ENCODE results near the gene DYNC1I1. TPM values are rescaled to one million over a fixed set of nuclear protein-coding genes. Genes with fewer than 3 reads are reported as not detected.

Gene DYNC1I1
- total and polyA plus RNA-seq, 2 of the 13 experiments (the other 11 are each of a cell fraction or from before 2014, with no cell fraction given) = not detected

- Histone ChIP-seq H3K4me2 (ENCODE audit: low read depth, low read length) (no peak overlapping the region), H3K9me3 (ENCODE audit: low read length) (no peaks in the 10 kb centered on the region), H4K20me1 (ENCODE audit: insufficient read depth, low read length) (no peaks in the 10 kb centered on the region), H2AFZ (ENCODE audit: low read length) (no peak overlapping the region), H3K79me2 (ENCODE audit: insufficient read depth, low read length) (no peaks in the 10 kb centered on the region), H3K4me1 (ENCODE audit: insufficient read depth, low read length) (no peaks in the 10 kb centered on the region), H3K9ac (ENCODE audit: insufficient read depth, low read depth, low read length) (no peak overlapping the region), H3K27me3 (ENCODE audit: control insufficient read depth in 1 of 2, insufficient read depth in 2 of 2, low read length in 2 of 2) (no peaks in the 10 kb centered on the region; a peak in 1 of 5 replicates), H3K4me3 (replicated peaks in 1 of 3; ENCODE audit: insufficient read depth in 1 of 3, low read depth in 2 of 3, low read length in 3 of 3) (no peak overlapping the region), H3K27ac (ENCODE audit: extremely low read length, insufficient read depth, low read length) (no peak overlapping the region), H3K36me3 (replicated peaks in 1 of 2; ENCODE audit: control insufficient read depth in 1 of 2, insufficient read depth in 2 of 2, low read length in 2 of 2) (no peaks in the 10 kb centered on the region)
- no peak for ATAC-seq
- in situ Hi-C loops (cut with HindIII; ENCODE audit: extremely low pct_ligation_motif_present, low pct_unique_long_range_greater_than_20kb) = no loop called here
- ChIA-PET CTCF (ENCODE audit: low intra/inter-chr PET ratio, low total read pairs) (no interaction called here), POLR2A (no interaction called here)
- no peak for DNase-seq (ENCODE audit: low spot score)
- TF ChIP-seq MAFF (IDR thresholded peaks at IDR 0.05; ENCODE audit: low read depth, low read length) (peak; percentile 59), HCFC1 (IDR thresholded peaks at IDR 0.05; ENCODE audit: low read depth, low read length) (no peak), SNAI1 (CRISPR knock-in tag; IDR thresholded peaks at IDR 0.05; ENCODE audit: borderline replicate concordance) (no peak), ATF5 (CRISPR knock-in tag; IDR thresholded peaks at IDR 0.05; ENCODE audit: low read depth) (no peak), HNF1A (IDR thresholded peaks at IDR 0.05; ENCODE audit: low read depth) (no peak), HNF1A (CRISPR knock-in tag; IDR thresholded peaks at IDR 0.05; ENCODE audit: borderline replicate concordance) (no peak), ZNF800 (CRISPR knock-in tag; IDR thresholded peaks at IDR 0.05) (no peak), ZBTB33 (CRISPR knock-in tag; IDR thresholded peaks at IDR 0.05) (no peak), JDP2 (CRISPR knock-in tag; IDR thresholded peaks at IDR 0.05; ENCODE audit: borderline replicate concordance) (no peak), MAFK (conservative IDR thresholded peaks at IDR 0.05 in 1 of 2, IDR thresholded peaks at IDR 0.05 in 1 of 2; ENCODE audit: low read length in 2 of 2) (peak; percentile 60 to 84), ZNF883 (CRISPR knock-in tag; IDR thresholded peaks at IDR 0.05; ENCODE audit: not compliant biosample characterization) (no peak), ZNF768 (CRISPR knock-in tag; IDR thresholded peaks at IDR 0.05) (no peak), PPARG (CRISPR knock-in tag; conservative IDR thresholded peaks at IDR 0.05) (no peak), ZNF639 (CRISPR knock-in tag; conservative IDR thresholded peaks at IDR 0.05) (no peak)
- intact Hi-C loops (cut with micrococcal nuclease; ENCODE audit: unreplicated experiment) = no loop called here
- no TSS peak for BruUV-seq (replicated peaks)
- no peak for FAIRE-seq
Measured at GRCh38 chr7:95893484-95893883, 121.1 kb downstream of the DYNC1I1 start.

Measured in HepG2 (cell line).